A172 (cell line): ENCODE measurements around the gene IL16. TPM values are rescaled to one million over a fixed set of nuclear protein-coding genes. Genes with fewer than 3 reads are reported as not detected.
"Not testable (repeated sequence)": the region's sequence is repeated elsewhere in the genome, so short reads cannot be mapped to it uniquely, and the experiment has no call there.

ENCODE experiments used
- DNase-seq: peaks from one replicate; pipeline ENCODE4 v3.0.0-alpha.2; 2015; ENCODE audit warnings: low spot score
- total RNA-seq: library from RNA; depleted of rRNA; stranded (reverse); fragments of >200 nt; shearing (Covaris generic); gene quantifications from 2 replicates; pipeline ENCODE4 v1.2.3, GENCODE V29; 2014; rRNA removed

Gene IL16
- total RNA-seq, result 0.02 TPM in 1 of 2 replicates, not detected in the other

GRCh38 chr15:81196576-81197254 lies at the start of gene IL16:
IL16 (plus strand) TSS chr15:81196879; CDS start chr15:81225400, 28,521 bp downstream.
- DNase-seq, result no peak

GRCh38 chr15:81151389-81151788 lies 45.3 kb upstream of the IL16 start:
- no peak for DNase-seq

DNA sequence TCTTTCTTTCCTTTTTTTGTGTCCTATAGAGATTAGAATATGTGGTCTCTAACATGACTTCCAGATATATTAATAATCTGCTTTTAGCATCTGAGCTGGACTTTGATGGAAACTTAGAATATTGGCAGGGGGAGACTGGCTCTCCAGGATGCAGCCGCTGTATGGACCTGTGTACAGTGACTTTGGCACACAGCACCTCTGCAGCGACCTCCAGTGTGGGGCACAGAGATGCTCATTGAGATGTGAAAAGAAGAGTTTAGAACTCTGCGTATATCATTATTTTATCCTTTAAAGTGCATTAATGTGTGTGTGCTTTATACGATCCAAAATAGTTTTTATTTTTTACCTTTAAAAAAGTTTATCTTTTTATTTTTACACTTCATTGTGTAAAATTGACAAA lies 44.3 kb upstream of the IL16 start:
- no peak for DNase-seq

DNA sequence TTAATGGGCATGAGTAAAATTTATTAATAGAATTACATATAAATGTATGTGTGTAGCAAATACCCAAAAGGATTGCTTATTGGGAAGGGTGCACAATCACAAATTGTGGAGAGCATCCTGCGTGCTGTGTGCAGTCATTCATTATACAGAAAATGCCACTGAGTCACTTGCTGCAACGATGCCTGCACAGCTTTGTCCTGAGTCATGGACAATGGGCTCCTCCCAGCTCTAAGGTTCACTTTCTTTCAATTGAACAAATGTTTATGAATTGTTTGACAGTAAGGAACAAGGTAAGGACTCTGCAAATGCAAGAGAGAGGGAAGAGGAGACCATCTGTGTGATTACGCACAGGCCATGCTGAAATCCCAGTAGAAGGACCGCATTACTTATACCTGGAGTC lies 43.9 kb upstream of the IL16 start:
- no peak for DNase-seq

DNA sequence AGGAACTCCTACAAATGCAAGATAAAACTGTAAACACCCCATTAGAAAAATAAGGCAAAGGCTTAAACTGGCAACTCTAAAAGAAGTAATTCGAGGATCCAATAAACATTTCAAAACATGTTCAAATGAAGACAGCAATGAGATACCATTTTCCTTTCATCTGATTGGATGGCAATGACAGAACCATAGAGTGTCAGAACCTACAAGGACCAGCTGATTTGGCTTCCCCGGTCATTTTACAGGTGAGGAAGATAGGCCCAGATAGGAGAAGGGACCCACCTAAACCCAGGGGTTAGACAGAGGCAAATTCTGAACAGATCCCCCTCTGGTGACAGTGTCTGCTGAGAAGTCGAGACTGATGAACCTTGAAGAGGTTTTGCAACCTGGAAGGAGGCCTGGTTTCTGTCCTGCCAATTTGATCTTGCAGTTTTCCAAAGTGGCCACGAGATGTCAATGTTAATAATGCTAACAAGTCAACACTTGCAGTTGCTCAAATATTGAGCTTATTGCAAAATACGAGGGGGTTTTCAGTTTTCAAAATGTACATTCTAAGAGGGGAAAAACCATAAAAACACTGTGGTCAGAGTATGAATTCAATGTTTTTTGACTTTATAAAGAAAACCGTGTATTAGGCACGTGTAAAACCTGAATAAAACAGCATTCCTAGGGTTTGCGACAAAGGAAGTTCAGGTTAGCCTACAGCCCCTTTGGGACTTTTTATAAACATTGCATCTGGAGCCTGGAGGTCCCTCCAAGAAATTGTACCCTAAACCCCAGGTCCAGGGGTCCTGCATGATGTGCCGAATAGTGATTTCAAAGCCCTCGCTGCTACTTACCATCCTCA lies 41.1 kb upstream of the IL16 start:
- peak; percentile 28 for DNase-seq

DNA sequence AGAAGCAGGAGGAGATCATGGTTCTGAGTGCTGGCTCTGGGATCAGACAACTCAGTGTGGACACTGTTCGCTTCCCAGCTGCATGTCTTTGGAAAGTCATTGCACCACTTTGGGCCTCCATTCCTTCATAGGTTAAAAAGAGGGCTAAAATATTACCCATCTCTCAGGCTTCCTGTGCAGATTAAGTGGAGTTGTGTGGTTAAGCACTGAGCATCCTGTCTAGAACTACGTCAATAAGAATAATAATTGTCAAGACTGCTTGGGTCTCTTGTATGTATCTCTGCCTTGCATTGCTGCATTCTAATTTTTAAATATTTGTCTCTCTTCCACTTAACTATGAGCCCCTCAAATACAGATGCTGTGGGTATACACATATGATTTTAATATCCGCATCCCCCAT lies 40.4 kb upstream of the IL16 start:
- DNase-seq, result no peak

DNA sequence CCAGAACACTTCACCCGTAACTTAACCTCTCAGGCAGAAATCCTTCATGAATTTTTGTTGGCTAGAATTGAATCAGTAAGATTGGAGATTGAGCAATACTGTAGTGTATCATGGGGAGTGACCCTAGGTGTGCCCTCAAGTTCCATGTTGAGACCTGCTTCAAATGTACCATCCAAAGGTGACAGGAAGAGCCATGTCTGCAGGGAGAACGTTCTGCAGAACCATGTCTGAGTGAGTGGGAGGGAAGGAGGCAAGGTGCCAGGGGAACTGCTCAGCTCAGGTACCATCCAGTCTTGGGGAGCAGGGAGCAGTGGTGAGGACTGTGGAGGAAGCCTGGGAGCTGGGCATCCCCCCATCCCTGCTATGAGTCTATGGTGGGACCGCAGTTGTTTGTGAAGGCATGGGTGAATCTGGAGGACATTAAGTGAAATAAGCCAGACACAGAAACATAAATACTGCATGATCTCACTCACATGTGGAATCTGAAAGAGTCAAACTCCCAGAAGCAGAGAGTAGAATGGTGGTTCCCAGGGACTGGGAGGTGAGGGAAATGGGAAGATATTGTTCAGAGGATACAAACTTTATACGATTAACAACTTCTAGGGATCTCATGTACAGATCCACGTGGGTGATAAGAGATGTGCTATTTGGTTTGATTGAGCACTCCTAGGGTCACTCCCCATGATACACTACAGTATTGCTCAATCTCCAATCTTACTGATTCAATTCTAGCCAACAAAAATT lies 39.3 kb upstream of the IL16 start:
- no peak for DNase-seq

GRCh38 chr15:81157939-81158223 lies 38.8 kb upstream of the IL16 start:
- DNase-seq, result no peak

DNA sequence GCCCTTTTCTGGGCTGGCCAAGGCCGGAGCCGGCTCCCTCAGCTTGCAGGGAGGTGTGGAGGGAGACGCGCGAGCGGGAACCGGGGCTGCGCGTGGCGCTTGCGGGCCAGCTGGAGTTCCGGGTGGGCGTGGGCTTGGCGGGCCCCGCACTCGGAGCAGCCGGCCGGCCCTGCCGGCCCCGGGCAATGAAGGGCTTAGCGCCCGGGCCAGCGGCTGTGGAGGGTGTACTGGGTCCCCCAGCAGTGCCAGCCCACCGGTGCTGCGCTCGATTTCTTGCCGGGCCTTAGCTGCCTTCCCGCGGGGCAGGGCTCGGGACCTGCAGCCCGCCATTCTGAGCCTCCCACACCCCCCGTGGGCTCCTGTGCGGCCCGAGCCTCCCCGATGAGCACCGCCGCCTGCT lies 38.1 kb upstream of the IL16 start:
- not testable (repeated sequence) for DNase-seq

- peak; percentile 32 for DNase-seq
Measured at GRCh38 chr15:81160312-81161159, 36.1 kb upstream of the IL16 start.

DNA sequence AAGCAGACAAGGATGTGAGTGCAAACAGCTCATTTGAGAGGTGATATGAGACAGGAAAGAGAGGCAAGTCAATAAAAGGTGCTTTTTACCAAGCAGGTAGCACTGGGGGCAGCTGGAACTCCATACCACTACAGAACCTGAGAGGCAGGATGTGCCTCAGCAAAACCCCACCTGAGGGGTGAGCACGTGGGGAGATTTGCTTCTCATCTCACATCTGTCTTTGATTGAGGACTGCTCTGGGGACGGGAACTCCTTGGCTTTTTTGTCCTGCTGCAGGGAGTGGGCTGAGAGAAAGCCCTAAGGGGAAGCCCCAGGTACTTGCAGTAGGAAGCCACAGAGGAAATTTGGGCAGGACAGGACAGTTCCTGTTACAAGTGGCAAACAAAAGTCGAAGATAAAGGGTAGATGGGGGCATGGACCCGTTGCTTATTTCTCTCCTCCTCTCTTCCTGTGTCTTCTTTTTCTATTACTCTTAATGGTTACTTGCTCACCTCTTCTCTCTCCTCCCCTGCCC lies 35.5 kb upstream of the IL16 start:
- no peak for DNase-seq

- DNase-seq, result no peak
Measured at GRCh38 chr15:81161851-81162250, 34.8 kb upstream of the IL16 start.

DNA sequence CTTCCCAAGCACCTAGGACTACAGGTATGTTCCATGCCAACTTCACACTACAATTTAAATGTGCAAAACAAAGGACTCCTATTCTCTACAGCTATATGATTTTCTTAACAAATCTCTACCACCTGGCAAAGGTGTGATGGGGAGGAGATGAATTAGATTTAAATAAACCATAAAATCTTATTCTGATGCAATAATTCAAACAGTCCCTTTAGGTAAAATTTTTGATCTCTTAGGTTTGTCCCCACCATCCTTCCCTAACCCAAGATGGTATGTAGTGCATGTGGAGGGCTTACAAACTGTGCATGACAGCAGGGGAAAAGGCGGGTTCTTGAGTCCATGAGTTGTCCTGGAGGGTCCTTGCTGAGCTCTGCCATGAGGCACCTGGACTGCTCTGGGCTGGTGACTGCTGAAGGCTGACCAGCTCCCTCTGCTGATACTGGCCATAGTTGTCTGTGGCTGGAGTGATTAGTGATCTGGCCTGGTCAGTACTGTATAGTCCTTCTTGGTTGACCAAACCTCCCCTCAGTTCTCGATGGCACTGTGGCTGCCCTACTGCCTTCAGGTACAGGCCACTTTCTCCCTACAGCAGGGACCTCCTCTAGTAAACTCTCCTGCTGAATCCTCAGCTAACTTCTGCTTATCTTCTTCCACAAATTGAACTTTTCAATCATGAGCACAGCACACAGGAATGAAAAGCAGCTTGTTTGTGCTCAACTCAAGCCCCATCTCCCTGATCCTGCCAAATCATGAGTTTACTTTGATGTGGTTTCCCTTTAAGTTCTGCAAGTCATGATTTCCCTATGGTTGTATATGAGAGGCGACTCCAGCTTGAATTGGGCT lies 32.5 kb upstream of the IL16 start:
- DNase-seq, result peak; percentile 18

GRCh38 chr15:81165535-81165934 lies 31.1 kb upstream of the IL16 start:
- DNase-seq, result no peak

GRCh38 chr15:81166636-81167305 lies 29.9 kb upstream of the IL16 start:
- no peak for DNase-seq

GRCh38 chr15:81168131-81168526 lies 28.6 kb upstream of the IL16 start:
- no peak for DNase-seq

GRCh38 chr15:81168644-81169043 lies 28.0 kb upstream of the IL16 start:
- DNase-seq, result no peak

DNA sequence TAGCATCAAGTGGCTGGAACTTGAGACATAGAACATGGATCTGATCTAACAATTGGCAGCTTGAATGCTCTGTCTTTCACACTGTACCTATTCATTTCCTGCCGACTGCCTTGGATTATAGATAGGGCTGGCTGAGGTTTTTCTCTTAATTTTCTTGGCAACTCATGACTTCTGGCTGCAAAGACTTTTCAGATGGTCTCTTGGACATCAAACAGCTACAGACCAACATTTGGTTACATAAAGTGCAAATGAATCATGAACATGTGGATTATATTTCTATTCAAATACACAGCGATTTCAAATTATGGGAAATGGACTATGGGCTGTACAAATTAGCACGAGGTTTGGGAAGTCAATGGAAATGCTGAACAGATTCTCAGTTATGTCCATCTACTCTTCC lies 26.2 kb upstream of the IL16 start:
- no peak for DNase-seq

GRCh38 chr15:81171286-81171685 lies 25.4 kb upstream of the IL16 start:
- DNase-seq, result no peak
